AG04449 (cell line): Measurements from ENCODE around the gene RAC2.

Experiments
- CTCF ChIA-PET: fragments of 350-600 bp; formaldehyde crosslinking; extraction: SDS; loops from one replicate; lab custom pipeline; 2021; ENCODE audit warnings: antibody characterized with exemption; lab: Yijun Ruan, JAX
- POLR2A ChIA-PET: fragments of 400-600, 350-600 bp; formaldehyde crosslinking; extraction: SDS; loops from one replicate; lab custom pipeline; 2020; ENCODE audit warnings: antibody characterized with exemption, inconsistent platforms; lab: Yijun Ruan, JAX
- DNase-seq: peaks from one replicate; pipeline ENCODE4 v3.0.0-alpha.2; 2010; ENCODE audit warnings: low read depth, low spot score
- H3K4me3 ChIP-seq: 2 replicates; pipeline ENCODE4 v1.5.1; 2011; ENCODE audit warnings: low read depth, mild to moderate bottlenecking, control low read depth, low read length
- CTCF ChIP-seq: IDR thresholded peaks from one replicate; pipeline ENCODE4 v1.5.1; 2011; ENCODE audit warnings: mild to moderate bottlenecking, moderate library complexity, low read length, control low read depth, inconsistent platforms; ENCODE audit not compliant: insufficient read depth; ENCODE audit errors: missing control alignments

RAC2 gene

GRCh38 chr22:37273846-37274225, 29.8 kb upstream of the RAC2 start:
- POLR2A ChIA-PET = interaction anchor here (0.5 to 0.7 kb wide), 3 partner anchors 132 to 277 kb away, joined by 3 to 4 read pairs (median 3); no protein-coding TSS in a partner anchor
- no peak overlapping the region for H3K4me3 ChIP-seq
- TF ChIP-seq CTCF = no peak
- DNase-seq = no peak
- CTCF ChIA-PET = interaction anchor here (1.0 to 7.3 kb wide), 6 partner anchors 10 to 184 kb away, joined by 3 to 126 read pairs (median 4); no protein-coding TSS in a partner anchor

DNA sequence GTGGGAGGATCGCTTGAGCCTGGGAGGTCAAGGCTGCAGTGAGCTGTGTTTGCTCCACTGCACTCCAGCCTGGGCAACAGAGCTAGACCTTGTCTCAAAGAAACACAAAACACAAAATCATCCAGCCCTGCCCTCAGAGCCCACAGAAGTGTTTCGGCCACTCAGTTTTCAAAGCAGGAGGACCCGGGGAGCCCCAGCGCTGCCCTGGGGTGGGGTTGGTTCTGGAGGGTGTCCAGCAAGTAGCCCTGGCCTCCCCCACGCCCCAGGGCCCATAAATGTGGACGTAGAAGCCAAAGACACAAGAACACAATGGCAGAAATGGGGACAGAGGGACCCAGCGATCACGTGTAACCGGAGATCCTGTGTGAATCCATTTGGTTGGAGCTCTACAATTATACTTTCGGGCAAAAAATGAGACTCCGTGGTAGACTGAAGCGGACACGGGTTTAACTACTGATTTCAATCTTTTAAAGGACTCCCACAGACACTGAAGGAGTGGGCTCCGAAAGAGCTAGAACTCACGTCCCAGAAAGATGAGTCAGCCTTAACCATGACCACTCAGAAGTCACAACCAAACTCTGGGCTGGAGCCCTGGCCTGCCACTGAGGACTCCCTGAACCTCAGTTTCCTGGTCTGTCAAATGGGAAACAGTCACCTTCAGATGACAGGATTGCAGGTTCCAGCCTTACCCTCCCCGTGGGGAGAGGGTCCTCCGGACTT, 29.2 kb upstream of the RAC2 start:
- no peak for DNase-seq
- POLR2A ChIA-PET = interaction anchor here (0.5 to 0.7 kb wide), 3 partner anchors 131 to 277 kb away, joined by 3 to 4 read pairs (median 3); no protein-coding TSS in a partner anchor
- no peak for TF ChIP-seq CTCF
- no peak overlapping the region for H3K4me3 ChIP-seq
- CTCF ChIA-PET = interaction anchor here (1.0 to 7.3 kb wide), 6 partner anchors 10 to 185 kb away, joined by 3 to 126 read pairs (median 4); no protein-coding TSS in a partner anchor

- ChIA-PET CTCF (interaction anchor here (0.8 to 7.3 kb wide), 8 partner anchors 10 to 168 kb away, joined by 3 to 126 read pairs (median 4); no protein-coding TSS in a partner anchor), POLR2A (no interaction called here)
- DNase-seq = no peak
- no peak overlapping the region for H3K4me3 ChIP-seq
- TF ChIP-seq CTCF = no peak
These were observed 27.0 kb upstream of the RAC2 start for GRCh38 chr22:37270928-37271650.

DNA sequence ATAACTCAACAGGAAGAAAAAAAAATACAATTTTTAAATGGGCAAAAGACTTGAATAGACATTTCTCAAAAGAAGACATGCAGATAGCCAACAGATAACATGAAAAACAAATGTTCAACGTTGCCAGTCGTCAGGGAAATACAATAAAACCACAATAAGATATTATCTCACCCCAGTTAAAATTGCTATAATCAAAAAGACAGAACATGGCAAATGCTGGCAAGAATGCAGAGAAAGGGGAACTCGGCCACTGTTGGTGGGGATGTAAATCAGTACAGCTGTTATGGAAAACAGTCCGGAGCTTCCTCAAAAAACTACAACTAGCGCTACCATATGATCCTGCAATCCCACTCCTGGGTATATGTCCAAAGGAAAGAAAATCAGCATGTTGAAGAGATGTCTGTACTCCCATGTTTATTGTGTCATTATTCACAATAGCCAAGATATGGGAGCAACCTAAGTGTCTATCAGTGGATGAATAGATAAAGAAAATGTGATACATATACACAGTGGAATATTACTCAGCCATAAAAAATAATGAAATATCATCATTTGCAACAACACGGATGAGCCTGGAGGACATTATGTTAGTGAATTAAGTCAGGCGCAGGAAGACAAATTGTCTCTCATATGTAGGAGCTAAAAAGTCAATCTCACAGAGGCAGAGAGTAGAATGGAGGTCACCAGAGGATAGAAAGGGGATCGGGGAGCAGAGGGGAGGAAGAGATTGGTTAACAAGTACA, 26.0 kb upstream of the RAC2 start:
- CTCF ChIA-PET = interaction anchor here (0.7 to 7.3 kb wide), 6 partner anchors 9 to 186 kb away, joined by 3 to 126 read pairs (median 4); no protein-coding TSS in a partner anchor
- no peak overlapping the region for H3K4me3 ChIP-seq
- POLR2A ChIA-PET = no interaction called here
- DNase-seq = no peak
- TF ChIP-seq CTCF = no peak

GRCh38 chr22:37267661-37268413, 23.8 kb upstream of the RAC2 start:
- TF ChIP-seq CTCF = no peak
- POLR2A ChIA-PET = no interaction called here
- H3K4me3 ChIP-seq = no peak overlapping the region
- no peak for DNase-seq
- CTCF ChIA-PET = interaction anchor here (0.7 to 7.3 kb wide), 20 partner anchors 7 to 404 kb away, joined by 3 to 126 read pairs (median 4); partner anchors contain the start of gene CYTH4
